ENCODE results near the gene PSMG4. TPM values are rescaled to one million over a fixed set of nuclear protein-coding genes. Genes with fewer than 3 reads are reported as not detected.
A peak's percentile ranks its signal among the peaks of the same experiment; 100 is the strongest.

PSMG4 gene
- total RNA-seq, 5 donors from 2014 or later (not counting 1 experiment from before 2014, with no cell fraction given), result 18.8 to 42.6 (median 33.6) TPM

GRCh38 chr6:3222506-3223038 lies 36.2 kb upstream of the PSMG4 start:
- Mint-ChIP-seq H3K9me3 (peaks cover 0 to 8% (median 0%) of the 10 kb centered on the region in 3 donors), H3K27me3 (peaks cover 41 to 42% of the 10 kb centered on the region in 2 donors), H3K4me3 (no peak overlapping the region), H3K36me3 (no peaks in the 10 kb centered on the region), H3K4me1 (peaks cover 7 to 12% (median 8%) of the 10 kb centered on the region in 3 donors), H3K27ac (no peak overlapping the region)
- Histone ChIP-seq H3K36me3 (ENCODE audit: control insufficient read depth in 2 of 2, extremely low read depth in 1 of 2, insufficient read depth in 1 of 2, low read length in 1 of 2) (no peaks in the 10 kb centered on the region), H3K27ac (ENCODE audit: low read length) (no peak overlapping the region), H3K27me3 (replicated peaks in 1 of 2; ENCODE audit: control insufficient read depth in 2 of 2, extremely low read depth in 1 of 2, insufficient read depth in 2 of 2, low read length in 1 of 2) (peaks cover 20 to 26% of the 10 kb centered on the region in 2 experiments), H3K4me3 (ENCODE audit: control insufficient read depth in 1 of 2, extremely low read depth in 1 of 2, low read length in 1 of 2) (no peak overlapping the region), H3K9me3 (no peaks in the 10 kb centered on the region), H3K4me1 (ENCODE audit: control insufficient read depth in 1 of 2, extremely low read depth in 1 of 2, insufficient read depth in 2 of 2, low read length in 2 of 2) (peaks cover 2 to 12% of the 10 kb centered on the region in 2 experiments)
- POLR2A ChIA-PET, result no interaction called here
- DNase-seq (no peak), ATAC-seq (replicated peaks in 1 of 4) (no peak)
- CTCF ChIA-PET, result no interaction called here
- 95% methylated on average over 4 of the region's 4 CpGs for WGBS (ENCODE audit: insufficient coverage)

- Histone ChIP-seq H3K4me3 (ENCODE audit: control insufficient read depth in 1 of 2, extremely low read depth in 1 of 2, low read length in 1 of 2) (no peak overlapping the region), H3K36me3 (ENCODE audit: control insufficient read depth in 2 of 2, extremely low read depth in 1 of 2, insufficient read depth in 1 of 2, low read length in 1 of 2) (no peaks in the 10 kb centered on the region), H3K4me1 (ENCODE audit: control insufficient read depth in 1 of 2, extremely low read depth in 1 of 2, insufficient read depth in 2 of 2, low read length in 2 of 2) (peaks cover 16 to 41% of the 10 kb centered on the region in 2 experiments), H3K27ac (ENCODE audit: low read length) (no peak overlapping the region), H3K27me3 (replicated peaks in 1 of 2; ENCODE audit: control insufficient read depth in 2 of 2, extremely low read depth in 1 of 2, insufficient read depth in 2 of 2, low read length in 1 of 2) (peaks cover 20 to 50% of the 10 kb centered on the region in 2 experiments), H3K9me3 (no peaks in the 10 kb centered on the region)
- no peak overlapping the region for H3K27ac Mint-ChIP-seq
- 91% methylated on average over 10 of the region's 10 CpGs for WGBS (ENCODE audit: insufficient coverage)
- ChIA-PET CTCF (no interaction called here), POLR2A (no interaction called here)
- peak overlapping the region in 1 of 3 donors; percentile 77 for H3K4me3 Mint-ChIP-seq
- H3K27me3 Mint-ChIP-seq, result peaks cover 45 to 52% of the 10 kb centered on the region in 2 donors
- ATAC-seq (replicated peaks in 1 of 4) (no peak), DNase-seq (no peak)
- H3K9me3 Mint-ChIP-seq, result peaks cover 0 to 8% (median 0%) of the 10 kb centered on the region in 3 donors
- no peaks in the 10 kb centered on the region for H3K36me3 Mint-ChIP-seq
- H3K4me1 Mint-ChIP-seq, result peaks cover 37 to 41% (median 40%) of the 10 kb centered on the region in 3 donors
These were observed 32.7 kb upstream of the PSMG4 start for GRCh38 chr6:3226042-3226441.

DNA sequence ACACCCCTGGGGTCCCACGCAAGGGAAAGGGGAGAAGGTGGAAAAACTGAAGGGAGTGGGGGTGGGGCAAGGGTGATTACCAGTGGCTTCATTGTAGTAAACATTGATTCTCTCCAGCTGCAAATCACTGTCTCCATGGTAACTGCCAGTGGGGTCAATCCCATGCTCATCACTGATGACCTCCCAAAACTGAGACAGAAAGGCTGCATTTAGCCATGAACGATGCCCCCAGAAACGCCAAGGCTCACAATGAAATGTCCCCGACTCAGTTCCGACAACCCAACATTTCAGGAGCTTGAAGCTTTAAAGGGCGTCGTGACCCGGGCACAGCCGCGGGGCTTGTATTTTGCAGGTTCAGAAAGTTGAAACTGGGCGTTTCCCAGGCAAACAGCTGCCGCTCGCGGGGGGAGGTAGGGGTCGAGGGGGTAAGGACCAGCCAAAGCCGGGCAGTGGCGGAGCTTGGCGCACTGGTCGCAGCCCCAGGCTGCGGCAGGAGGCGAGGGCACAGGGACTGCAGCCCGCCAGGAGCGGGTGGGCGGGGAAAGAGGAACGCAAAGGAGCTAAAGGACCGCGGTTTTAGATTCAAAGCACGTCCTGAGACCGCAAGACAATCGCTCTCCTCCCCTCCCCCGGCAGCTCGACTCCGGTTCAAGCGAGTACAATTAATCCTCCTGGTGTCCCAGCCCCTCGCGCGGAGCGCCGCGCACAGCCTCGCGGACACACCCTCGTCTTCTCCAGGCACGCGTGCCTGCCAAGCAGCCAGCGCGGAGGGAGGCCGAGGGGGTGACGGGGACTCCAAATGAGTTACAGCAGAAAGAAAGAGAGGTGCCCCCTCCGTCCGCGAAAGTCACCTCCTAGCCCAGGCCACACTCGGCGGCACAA lies 32.0 kb upstream of the PSMG4 start:
- H3K27me3 Mint-ChIP-seq, result peaks cover 52 to 58% of the 10 kb centered on the region in 2 donors
- peak overlapping the region; percentile 10 to 59 for H3K4me3 ChIP-seq (ENCODE audit: control insufficient read depth in 1 of 2, extremely low read depth in 1 of 2, low read length in 1 of 2)
- H3K4me1 ChIP-seq (ENCODE audit: control insufficient read depth in 1 of 2, extremely low read depth in 1 of 2, insufficient read depth in 2 of 2, low read length in 2 of 2), result peaks cover 17 to 48% of the 10 kb centered on the region in 2 experiments
- no peak overlapping the region for H3K27ac Mint-ChIP-seq
- CTCF ChIA-PET, result interaction anchor here in 1 of 2 donors (0.6 kb wide), 1 partner anchor 86 kb away, joined by 3 read pairs; no protein-coding TSS in a partner anchor
- H3K9me3 ChIP-seq, result no peaks in the 10 kb centered on the region
- ATAC-seq (replicated peaks in 1 of 4), result peak in 3 of 4 experiments; percentile 5 to 47 (median 14)
- H3K36me3 Mint-ChIP-seq, result no peaks in the 10 kb centered on the region
- WGBS (ENCODE audit: insufficient coverage), result 3% methylated on average over 52 of the region's 54 CpGs
- peaks cover 44 to 48% (median 46%) of the 10 kb centered on the region in 3 donors for H3K4me1 Mint-ChIP-seq
- H3K27ac ChIP-seq (ENCODE audit: low read length), result no peak overlapping the region
- H3K27me3 ChIP-seq (replicated peaks in 1 of 2; ENCODE audit: control insufficient read depth in 2 of 2, extremely low read depth in 1 of 2, insufficient read depth in 2 of 2, low read length in 1 of 2), result peaks cover 20 to 57% of the 10 kb centered on the region in 2 experiments
- H3K9me3 Mint-ChIP-seq, result peaks cover 0 to 6% (median 0%) of the 10 kb centered on the region in 3 donors
- H3K4me3 Mint-ChIP-seq, result peak overlapping the region; percentile 57 to 77 (median 71)
- DNase-seq, result peak in 8 of 35 experiments; percentile 17 to 36 (median 27)
- no peaks in the 10 kb centered on the region for H3K36me3 ChIP-seq (ENCODE audit: control insufficient read depth in 2 of 2, extremely low read depth in 1 of 2, insufficient read depth in 1 of 2, low read length in 1 of 2)
- POLR2A ChIA-PET, result interaction anchor here in 1 of 2 donors (0.6 kb wide), 2 partner anchors 11 to 82 kb away, joined by 3 to 13 read pairs; no protein-coding TSS in a partner anchor

DNA sequence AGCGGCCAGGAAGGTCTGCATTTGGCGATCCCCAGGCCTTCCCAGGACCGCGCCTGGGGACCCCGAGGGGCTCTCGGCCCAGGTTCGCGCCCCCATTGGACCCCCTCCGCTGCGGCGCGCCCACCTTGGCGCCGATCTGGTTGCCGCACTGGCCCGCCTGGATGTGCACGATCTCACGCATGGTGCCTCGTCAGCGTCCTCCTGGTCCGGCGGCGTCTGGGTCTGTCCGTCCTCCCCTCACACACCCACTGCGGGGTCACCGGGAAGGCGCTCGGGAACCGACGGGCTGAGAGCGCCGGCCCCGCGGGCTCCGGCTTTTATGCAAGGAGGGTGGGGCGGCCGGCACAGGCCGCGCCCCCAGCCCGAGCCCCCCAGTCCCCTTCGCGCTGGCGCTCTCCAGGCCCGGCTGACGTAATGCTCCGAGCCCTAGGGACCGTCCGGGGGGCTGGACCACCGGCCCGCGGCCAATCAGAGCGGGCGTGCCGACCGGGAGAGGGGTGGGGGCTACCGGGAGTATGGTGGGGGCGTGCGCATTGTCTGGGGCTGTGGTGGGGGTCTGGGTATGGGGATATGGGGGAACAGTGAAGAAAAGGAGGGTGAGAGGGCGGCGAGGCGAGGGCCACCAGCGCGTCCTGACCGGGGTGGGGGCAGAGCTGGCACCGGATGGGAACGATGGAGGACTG lies 31.2 kb upstream of the PSMG4 start, which contains the start of gene TUBB2B:
Gene TUBB2B (minus strand): TSS at position 291 of the 683 bp plus-strand sequence. CDS start 110 bp downstream, at position 181.
- CTCF ChIA-PET, result no interaction called here

GRCh38 chr6:3228046-3228671 lies 30.6 kb upstream of the PSMG4 start:
- Histone ChIP-seq H3K27me3 (replicated peaks in 1 of 2; ENCODE audit: control insufficient read depth in 2 of 2, extremely low read depth in 1 of 2, insufficient read depth in 2 of 2, low read length in 1 of 2) (peaks cover 25 to 63% of the 10 kb centered on the region in 2 experiments), H3K4me3 (ENCODE audit: control insufficient read depth in 1 of 2, extremely low read depth in 1 of 2, low read length in 1 of 2) (peak overlapping the region; percentile 10 to 62), H3K36me3 (ENCODE audit: control insufficient read depth in 2 of 2, extremely low read depth in 1 of 2, insufficient read depth in 1 of 2, low read length in 1 of 2) (no peaks in the 10 kb centered on the region), H3K27ac (ENCODE audit: low read length) (no peak overlapping the region), H3K9me3 (no peaks in the 10 kb centered on the region), H3K4me1 (ENCODE audit: control insufficient read depth in 1 of 2, extremely low read depth in 1 of 2, insufficient read depth in 2 of 2, low read length in 2 of 2) (peaks cover 18 to 52% of the 10 kb centered on the region in 2 experiments)
- ATAC-seq (replicated peaks in 1 of 4) (peak; percentile 33 to 43 (median 38)), DNase-seq (peak in 6 of 35 experiments; percentile 17 to 40 (median 26))
- ChIA-PET CTCF (no interaction called here), POLR2A (no interaction called here)
- Mint-ChIP-seq H3K4me3 (peak overlapping the region; percentile 63 to 77 (median 70)), H3K9me3 (no peaks in the 10 kb centered on the region), H3K36me3 (no peaks in the 10 kb centered on the region), H3K4me1 (peaks cover 51 to 55% (median 55%) of the 10 kb centered on the region in 3 donors), H3K27ac (no peak overlapping the region), H3K27me3 (peaks cover 64 to 72% of the 10 kb centered on the region in 2 donors)
- 4% methylated on average over 28 of the region's 38 CpGs for WGBS (ENCODE audit: insufficient coverage)

More for the DNA sequence above, 31.2 kb upstream of the PSMG4 start, which contains the start of gene TUBB2B:
- Histone ChIP-seq H3K36me3 (ENCODE audit: control insufficient read depth in 2 of 2, extremely low read depth in 1 of 2, insufficient read depth in 1 of 2, low read length in 1 of 2) (no peaks in the 10 kb centered on the region), H3K27ac (ENCODE audit: low read length) (no peak within 1 kb of the TSS), H3K4me3 (ENCODE audit: control insufficient read depth in 1 of 2, extremely low read depth in 1 of 2, low read length in 1 of 2) (peak within 1 kb of the TSS; percentile 10 to 62), H3K4me1 (ENCODE audit: control insufficient read depth in 1 of 2, extremely low read depth in 1 of 2, insufficient read depth in 2 of 2, low read length in 2 of 2) (peaks cover 18 to 52% of the 10 kb centered on the region in 2 experiments), H3K27me3 (replicated peaks in 1 of 2; ENCODE audit: control insufficient read depth in 2 of 2, extremely low read depth in 1 of 2, insufficient read depth in 2 of 2, low read length in 1 of 2) (peaks cover 23 to 63% of the 10 kb centered on the region in 2 experiments), H3K9me3 (no peaks in the 10 kb centered on the region)
- WGBS (ENCODE audit: insufficient coverage), result 2% methylated on average over 57 of the region's 66 CpGs
- H3K4me1 Mint-ChIP-seq, result peaks cover 50 to 54% (median 53%) of the 10 kb centered on the region in 3 donors
- no peaks in the 10 kb centered on the region for H3K9me3 Mint-ChIP-seq
- DNase-seq, result no peak
- no peaks in the 10 kb centered on the region for H3K36me3 Mint-ChIP-seq
- H3K27me3 Mint-ChIP-seq, result peaks cover 58 to 66% of the 10 kb centered on the region in 2 donors
- H3K27ac Mint-ChIP-seq, result no peak within 1 kb of the TSS
- H3K4me3 Mint-ChIP-seq, result peak within 1 kb of the TSS; percentile 63 to 77 (median 71)
- peak in 2 of 4 experiments; percentile 14 to 18 for ATAC-seq (replicated peaks in 1 of 4)
- POLR2A ChIA-PET, result interaction anchor here in 1 of 2 donors (0.6 kb wide), 1 partner anchor 10 kb away, joined by 3 read pairs; no protein-coding TSS in a partner anchor
